Measurements from ENCODE around the gene ANKRD24.
"Not testable (repeated sequence)": the region's sequence is repeated elsewhere in the genome, so short reads cannot be mapped to it uniquely, and the experiment has no call there.

DNA sequence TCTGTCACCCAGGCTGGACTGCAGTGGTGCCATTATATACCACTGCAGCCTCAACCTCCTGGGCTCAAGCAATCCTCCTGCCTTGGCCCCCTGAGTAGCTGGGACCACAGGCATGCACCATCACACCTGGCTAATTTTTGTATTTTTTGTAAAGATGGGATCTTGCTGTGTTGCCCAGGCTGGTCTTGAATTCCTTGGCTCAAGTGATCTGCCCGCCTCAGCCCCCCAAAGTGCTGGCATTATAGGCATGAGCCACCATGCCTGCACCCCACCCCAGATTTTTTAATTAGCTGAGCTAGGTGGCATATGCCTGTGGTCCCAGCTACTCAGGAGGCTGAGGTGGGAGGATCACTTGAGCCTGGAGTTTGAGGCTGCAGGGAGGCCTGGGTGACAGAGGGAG is 39.6 kb upstream of the ANKRD24 start:
- not testable (repeated sequence) for TF ChIP-seq EZH2, EZH2phosphoT487 (IDR thresholded peaks at IDR 0.05)

All from neural progenitor cell (in vitro differentiated cells).